GM12872 (cell line): ENCODE data around the gene ICE1.

Experiments used
- CTCF ChIP-seq: IDR thresholded peaks from 3 replicates; pipeline ENCODE4 v1.5.1; 2011; ENCODE audit warnings: low read depth, mild to moderate bottlenecking, low read length, moderate library complexity; ENCODE audit not compliant: insufficient read depth

The ICE1 gene

GRCh38 chr5:5490774-5491347, 68.4 kb downstream of the ICE1 start:
- no peak for TF ChIP-seq CTCF

- TF ChIP-seq CTCF, result peak; percentile 71
Measured at GRCh38 chr5:5492087-5492933, 69.8 kb downstream of the ICE1 start.

DNA sequence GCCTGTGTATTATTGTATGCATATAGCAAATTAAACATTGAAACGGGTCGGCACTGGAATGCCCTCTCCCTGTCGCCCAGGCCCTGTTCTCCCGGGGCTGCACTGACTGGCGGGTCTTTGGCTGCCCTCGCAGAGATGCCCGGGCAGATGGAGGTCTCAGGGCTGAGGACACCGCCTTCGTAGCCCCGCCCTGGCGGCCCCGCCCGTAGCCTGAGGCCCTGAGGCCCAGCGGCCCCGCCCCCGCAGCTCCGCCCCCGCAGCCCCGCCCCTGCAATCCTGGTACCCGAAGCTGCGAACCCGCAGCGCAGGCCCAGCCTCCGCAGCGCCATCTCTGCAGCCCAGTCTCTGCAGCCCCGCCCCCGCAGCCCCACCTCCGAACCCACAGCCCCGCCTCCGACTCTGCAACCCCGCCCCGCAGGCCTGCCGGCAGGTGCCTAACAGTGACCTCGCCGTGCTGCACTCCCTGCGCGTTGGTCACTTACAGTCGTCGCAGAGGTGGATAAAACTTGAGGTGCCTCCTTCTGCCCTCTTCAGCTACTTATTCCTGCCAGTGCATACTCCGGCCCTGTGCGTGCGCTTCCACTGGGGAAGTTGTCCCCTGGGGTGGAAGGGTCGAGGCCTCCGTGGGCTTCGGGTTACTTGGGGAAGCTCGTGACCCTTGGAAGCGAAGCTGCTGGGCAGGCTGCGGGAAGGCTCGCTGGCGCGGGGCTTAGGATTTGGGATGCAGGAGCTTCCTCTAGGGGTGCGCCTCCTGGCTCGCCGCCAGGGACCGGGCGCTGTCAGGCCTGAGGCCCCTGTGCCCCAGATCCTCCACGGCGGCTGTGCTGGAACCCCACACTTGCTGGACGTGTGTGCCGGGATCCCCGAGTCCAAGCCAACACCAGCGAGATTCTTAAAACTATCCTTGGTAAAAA, 72.3 kb downstream of the ICE1 start:
- TF ChIP-seq CTCF, result no peak

- peak; percentile 72 for TF ChIP-seq CTCF
Measured at GRCh38 chr5:5497152-5497788, 74.8 kb downstream of the ICE1 start.

GRCh38 chr5:5499442-5499841, 77.0 kb downstream of the ICE1 start:
- TF ChIP-seq CTCF, result no peak

- TF ChIP-seq CTCF, result no peak
Measured at GRCh38 chr5:5504325-5504724, 81.8 kb downstream of the ICE1 start.
